CD4-positive, alpha-beta T cell (primary cell): ENCODE data around the gene NETO1. TPM values are rescaled to one million over a fixed set of nuclear protein-coding genes. Genes with fewer than 3 reads are reported as not detected.

Source experiments
- ATAC-seq: fragments of 200-7000 bp; cut with Tn5 transposase; one replicate; pipeline ENCODE4 v1.10.0; 2022; ENCODE audit warnings: mild to moderate bottlenecking; ENCODE audit not compliant: poor library complexity
- CTCF ChIA-PET: fragments of 350-600 bp; sonication (Branson Sonifier 250); formaldehyde crosslinking; loops from one replicate; lab custom pipeline; 2021; ENCODE audit warnings: antibody characterized with exemption, inconsistent platforms; lab: Charles Lee
- POLR2A ChIA-PET: fragments of 350-600 bp; sonication (Branson Sonifier 250); formaldehyde crosslinking; loops from one replicate; lab custom pipeline; 2021; ENCODE audit warnings: antibody characterized with exemption, inconsistent platforms; lab: Charles Lee
- DNase-seq, 14 experiments: peaks; one replicate each; pipeline ENCODE4 v3.0.0-alpha.2; 2013 to 2020; ENCODE audit warnings: mixed read lengths in 2 of 14
- H3K27ac ChIP-seq, 2 donors: one replicate each; pipeline versions ENCODE4 v1.5.1 to v1.7.0; 2013; ENCODE audit warnings: low read length in 2 of 2, low read depth in 1 of 2, mild to moderate bottlenecking in 1 of 2
- H3K27me3 ChIP-seq, 2 experiments: 1 replicate in 1 of 2; 2 replicates in 1 of 2; pipeline versions ENCODE4 v1.6.1 to v1.7.0; 2013; ENCODE audit warnings: low read length in 2 of 2, control low read depth in 1 of 2, mild to moderate bottlenecking in 1 of 2, moderate library complexity in 1 of 2; ENCODE audit not compliant: insufficient read depth in 2 of 2, control insufficient read depth in 1 of 2
- H3K36me3 ChIP-seq: one replicate; pipeline ENCODE4 v1.6.1; 2013; ENCODE audit warnings: low read length, control low read depth; ENCODE audit not compliant: insufficient read depth
- H3K4me1 ChIP-seq: one replicate; pipeline ENCODE4 v1.6.1; 2013; ENCODE audit warnings: low read length, control low read depth; ENCODE audit not compliant: insufficient read depth
- H3K4me3 ChIP-seq: one replicate; pipeline ENCODE4 v1.5.1; 2013; ENCODE audit warnings: mild to moderate bottlenecking, low read length, moderate library complexity
- H3K9me3 ChIP-seq, 2 experiments: 1 replicate in 1 of 2; 2 replicates in 1 of 2; pipeline versions ENCODE4 v1.6.1 to v1.7.0; 2013; ENCODE audit warnings: low read length in 2 of 2, mild to moderate bottlenecking in 2 of 2, control low read depth in 1 of 2, moderate library complexity in 1 of 2; ENCODE audit not compliant: control insufficient read depth in 1 of 2, insufficient read depth in 1 of 2
- H3K27ac Mint-ChIP-seq: one replicate; pipeline ENCODE4 v1.8.0; 2020; ENCODE audit warnings: mixed read lengths
- H3K27me3 Mint-ChIP-seq: one replicate; pipeline ENCODE4 v1.8.0; 2021; ENCODE audit warnings: mixed read lengths
- H3K36me3 Mint-ChIP-seq: one replicate; pipeline ENCODE4 v1.8.0; 2021; ENCODE audit warnings: low read depth, mixed read lengths
- H3K4me1 Mint-ChIP-seq: one replicate; pipeline ENCODE4 v1.8.0; 2021; ENCODE audit warnings: low read depth, mixed read lengths
- H3K4me3 Mint-ChIP-seq: one replicate; pipeline ENCODE4 v1.8.0; 2020; ENCODE audit warnings: mild to moderate bottlenecking, mixed read lengths
- H3K9me3 Mint-ChIP-seq: one replicate; pipeline ENCODE4 v1.8.0; 2020; ENCODE audit warnings: mixed read lengths
- intact Hi-C, 2 experiments: fragments of 100-400 bp; cut with DNase I in 1 of 2; cut with micrococcal nuclease in 1 of 2; formaldehyde crosslinking; loops; one replicate each; pipeline versions ENCODE4 v1.15.1 to v1.9.0; 2023 to 2025; cut with DNase I, micrococcal nuclease
- total RNA-seq, 174 experiments: library from RNA in 2 of 174; stranded (reverse) in 2 of 174; gene quantifications; one replicate each; pipeline ENCODE4 v1.2.3 and lab custom pipeline; 2021 to 2026
- TF ChIP-seq, protein P1 (sequence below): fragments of 200-600 bp; IDR thresholded peaks from one replicate; pipeline ENCODE4 v1.8.0; 2022; ENCODE audit warnings: antibody characterized with exemption, mild to moderate bottlenecking

The NETO1 gene
- total RNA-seq, 2 experiments from 2014 or later, result not detected

DNA sequence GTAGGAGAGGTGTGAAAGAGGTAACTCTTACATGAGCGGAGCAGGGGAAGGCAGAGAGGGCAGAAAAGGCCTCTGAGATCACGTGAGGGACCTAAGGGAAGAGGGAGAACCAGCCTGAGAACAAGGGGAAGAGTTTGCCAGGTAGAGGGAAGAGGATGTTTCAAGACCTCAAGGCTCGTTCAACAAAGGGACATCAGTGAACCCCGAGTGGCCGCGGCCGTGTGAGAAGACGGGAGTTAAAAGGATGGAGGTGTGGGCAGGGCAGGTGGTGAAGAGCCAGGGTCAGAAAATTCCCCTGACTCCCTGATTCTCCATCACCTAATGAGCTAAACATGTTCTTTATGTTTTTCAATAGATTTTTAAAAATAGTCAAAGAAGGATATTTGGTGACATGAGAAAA, 44.4 kb downstream of the NETO1 start:
- intact Hi-C loops, result loop anchor here in 1 of 2 experiments (10.0 kb wide), 1 partner anchor 61 kb away; no protein-coding TSS in a partner anchor
- H3K27me3 ChIP-seq, result no peaks in the 10 kb centered on the region
- Mint-ChIP-seq H3K4me3 (no peak overlapping the region), H3K36me3 (no peaks in the 10 kb centered on the region), H3K4me1 (no peaks in the 10 kb centered on the region), H3K9me3 (peaks cover 13% of the 10 kb centered on the region), H3K27me3 (no peaks in the 10 kb centered on the region), H3K27ac (no peak overlapping the region)
- no peak overlapping the region for H3K4me3 ChIP-seq
- TF ChIP-seq, protein P1, sequence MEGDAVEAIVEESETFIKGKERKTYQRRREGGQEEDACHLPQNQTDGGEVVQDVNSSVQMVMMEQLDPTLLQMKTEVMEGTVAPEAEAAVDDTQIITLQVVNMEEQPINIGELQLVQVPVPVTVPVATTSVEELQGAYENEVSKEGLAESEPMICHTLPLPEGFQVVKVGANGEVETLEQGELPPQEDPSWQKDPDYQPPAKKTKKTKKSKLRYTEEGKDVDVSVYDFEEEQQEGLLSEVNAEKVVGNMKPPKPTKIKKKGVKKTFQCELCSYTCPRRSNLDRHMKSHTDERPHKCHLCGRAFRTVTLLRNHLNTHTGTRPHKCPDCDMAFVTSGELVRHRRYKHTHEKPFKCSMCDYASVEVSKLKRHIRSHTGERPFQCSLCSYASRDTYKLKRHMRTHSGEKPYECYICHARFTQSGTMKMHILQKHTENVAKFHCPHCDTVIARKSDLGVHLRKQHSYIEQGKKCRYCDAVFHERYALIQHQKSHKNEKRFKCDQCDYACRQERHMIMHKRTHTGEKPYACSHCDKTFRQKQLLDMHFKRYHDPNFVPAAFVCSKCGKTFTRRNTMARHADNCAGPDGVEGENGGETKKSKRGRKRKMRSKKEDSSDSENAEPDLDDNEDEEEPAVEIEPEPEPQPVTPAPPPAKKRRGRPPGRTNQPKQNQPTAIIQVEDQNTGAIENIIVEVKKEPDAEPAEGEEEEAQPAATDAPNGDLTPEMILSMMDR, result no peak
- POLR2A ChIA-PET, result no interaction called here
- DNase-seq, result no peak
- H3K9me3 ChIP-seq, result peaks cover 0 to 14% of the 10 kb centered on the region in 2 experiments
- no peaks in the 10 kb centered on the region for H3K36me3 ChIP-seq
- no peaks in the 10 kb centered on the region for H3K4me1 ChIP-seq
- ATAC-seq, result no peak
- CTCF ChIA-PET, result no interaction called here
- no peak overlapping the region for H3K27ac ChIP-seq

DNA sequence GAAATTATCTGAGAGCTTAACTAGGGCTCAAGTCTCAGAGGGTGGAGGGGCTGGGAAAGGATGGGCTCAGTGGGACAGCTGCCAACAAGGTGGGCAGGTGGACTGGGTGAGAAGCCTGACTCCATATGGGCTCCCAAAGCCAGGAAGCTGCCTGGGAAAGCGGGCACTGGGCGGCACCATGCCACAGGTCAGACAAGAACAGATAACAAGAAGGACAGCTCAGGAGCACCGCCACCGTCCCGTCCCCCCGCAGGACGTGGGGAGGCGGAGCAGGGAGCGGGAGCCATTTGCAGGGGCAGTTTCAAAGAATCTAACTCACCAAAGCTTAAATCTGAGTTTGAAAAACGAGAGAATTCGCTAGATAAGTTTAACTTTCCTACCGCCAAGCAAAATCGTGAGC, 45.6 kb downstream of the NETO1 start:
- Mint-ChIP-seq H3K36me3 (no peaks in the 10 kb centered on the region), H3K9me3 (peaks cover 13% of the 10 kb centered on the region), H3K4me1 (no peaks in the 10 kb centered on the region), H3K27ac (no peak overlapping the region), H3K27me3 (no peaks in the 10 kb centered on the region), H3K4me3 (no peak overlapping the region)
- Histone ChIP-seq H3K4me3 (no peak overlapping the region), H3K27me3 (no peaks in the 10 kb centered on the region), H3K27ac (no peak overlapping the region), H3K36me3 (no peaks in the 10 kb centered on the region), H3K4me1 (no peaks in the 10 kb centered on the region), H3K9me3 (peaks cover 0 to 10% of the 10 kb centered on the region in 2 experiments)
- ChIA-PET POLR2A (no interaction called here), CTCF (no interaction called here)
- intact Hi-C loops, result loop anchor here in 1 of 2 experiments (10.0 kb wide), 1 partner anchor 63 kb away; no protein-coding TSS in a partner anchor
- TF ChIP-seq, protein P1, result no peak
- no peak for ATAC-seq
- no peak for DNase-seq

DNA sequence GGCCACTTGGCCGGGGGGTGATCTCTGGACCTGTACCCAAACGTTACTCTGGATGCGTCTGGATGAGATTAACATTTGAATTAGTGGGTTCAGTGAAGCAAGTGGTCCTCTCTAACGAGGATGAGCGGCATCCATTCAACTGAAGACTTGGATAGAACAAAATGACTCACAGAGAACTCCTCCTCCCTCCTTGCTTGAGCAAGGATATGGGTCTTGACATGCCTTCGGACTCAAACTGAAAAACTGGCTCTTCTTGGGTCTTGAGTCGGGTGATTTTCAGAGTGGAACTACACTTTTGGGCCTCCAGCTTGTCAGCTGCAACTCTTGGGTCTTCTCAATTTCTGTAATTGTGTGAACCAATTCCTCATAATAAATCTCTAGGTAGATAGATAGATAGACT, 47.2 kb downstream of the NETO1 start:
- Mint-ChIP-seq H3K36me3 (no peaks in the 10 kb centered on the region), H3K27ac (no peak overlapping the region), H3K27me3 (no peaks in the 10 kb centered on the region), H3K9me3 (peaks cover 13% of the 10 kb centered on the region), H3K4me1 (no peaks in the 10 kb centered on the region), H3K4me3 (no peak overlapping the region)
- Histone ChIP-seq H3K4me3 (no peak overlapping the region), H3K4me1 (no peaks in the 10 kb centered on the region), H3K36me3 (no peaks in the 10 kb centered on the region), H3K9me3 (peaks cover 0 to 10% of the 10 kb centered on the region in 2 experiments), H3K27me3 (no peaks in the 10 kb centered on the region), H3K27ac (no peak overlapping the region)
- ChIA-PET CTCF (no interaction called here), POLR2A (no interaction called here)
- no peak for ATAC-seq
- intact Hi-C loops, result loop anchor here in 1 of 2 experiments (10.0 kb wide), 1 partner anchor 64 kb away; no protein-coding TSS in a partner anchor
- no peak for DNase-seq
- TF ChIP-seq, protein P1, result no peak
